Amygdala (tissue), 56 donors: ENCODE results near the gene HDGFL2.

ENCODE experiments used
- DNase-seq, 56 donors: peaks; one replicate each; lab custom pipeline; 2025; lab: John Stamatoyannopoulos, UW

The HDGFL2 gene

GRCh38 chr19:4472174-4472974 lies at the start of gene HDGFL2:
Gene HDGFL2 (plus strand): TSS chr19:4472297. CDS start chr19:4472351, 54 bp downstream.
- peak in 1 of 56 donors; percentile 95 for DNase-seq

GRCh38 chr19:4423416-4424126 lies 48.5 kb upstream of the HDGFL2 start:
- no peak for DNase-seq

DNA sequence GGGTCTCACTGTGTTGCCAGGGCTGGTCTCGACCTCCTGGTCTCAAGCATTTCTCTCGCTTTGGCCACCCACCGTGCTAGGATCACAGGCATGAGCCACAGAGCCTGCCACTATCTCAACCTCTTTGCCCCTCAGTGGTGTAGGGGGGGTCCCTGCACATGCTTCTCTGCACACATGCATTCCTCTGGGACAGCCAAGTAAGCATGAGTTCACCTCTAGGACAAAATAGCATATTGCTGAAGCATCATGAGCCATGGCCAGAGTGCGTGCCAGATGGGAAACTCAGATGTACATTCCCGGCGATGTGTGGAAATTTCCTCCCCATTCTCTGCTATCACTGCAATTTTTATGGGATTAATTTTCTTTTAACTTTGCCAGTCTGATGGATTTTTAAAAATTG lies 46.6 kb upstream of the HDGFL2 start:
- DNase-seq: no peak

DNA sequence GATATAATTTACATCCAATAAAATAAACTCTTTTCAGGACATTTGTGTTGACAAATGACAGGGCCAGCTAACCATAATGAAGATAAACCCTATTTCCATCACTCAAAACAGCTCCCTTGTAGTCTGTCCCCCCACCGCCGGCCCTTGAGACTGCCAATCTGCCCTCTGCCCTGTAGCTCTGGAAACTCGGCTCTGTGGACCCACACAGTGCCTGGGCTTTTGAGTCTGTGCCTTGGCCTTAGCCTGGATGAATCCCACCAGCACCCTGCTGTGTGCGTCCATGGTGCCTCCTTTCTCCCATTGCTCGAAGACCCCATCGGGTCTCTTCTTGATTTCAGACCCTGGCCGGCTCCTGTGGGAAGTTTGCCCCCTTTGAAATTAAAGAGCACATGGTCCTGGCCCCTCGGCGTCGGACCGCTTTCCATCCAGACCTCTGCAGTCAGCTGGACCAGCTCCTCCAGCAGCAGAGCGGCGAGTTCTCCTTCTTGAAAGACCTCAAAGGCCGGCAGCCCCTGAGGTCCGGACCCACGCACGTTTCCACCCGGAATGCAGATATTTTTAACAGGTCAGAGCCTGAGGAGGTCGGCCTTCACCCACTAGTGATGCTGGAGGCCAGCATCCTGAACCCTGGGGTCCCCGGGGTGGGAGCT lies 43.6 kb upstream of the HDGFL2 start:
- no peak for DNase-seq

DNA sequence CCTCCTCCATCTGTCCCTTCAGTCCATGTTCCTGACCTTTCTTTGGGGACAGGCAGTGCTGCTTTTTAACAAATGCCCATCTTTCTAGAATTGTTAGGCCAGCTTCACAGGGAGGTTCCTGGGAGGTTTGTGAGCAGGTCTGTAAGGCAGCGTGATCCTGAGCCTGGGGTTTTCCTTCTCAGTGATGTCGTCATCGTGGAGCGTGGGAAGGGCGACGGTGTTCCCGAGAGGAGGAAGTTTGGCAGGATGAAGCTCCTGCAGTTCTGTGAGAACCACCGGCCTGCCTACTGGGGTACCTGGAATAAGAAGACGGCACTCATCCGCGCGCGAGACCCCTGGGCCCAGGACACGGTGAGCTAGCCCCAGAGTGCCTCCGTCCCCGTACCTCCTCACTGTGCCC lies 42.8 kb upstream of the HDGFL2 start:
- DNase-seq: no peak

- no peak for DNase-seq
Observed at GRCh38 chr19:4429771-4430171, 42.3 kb upstream of the HDGFL2 start.

GRCh38 chr19:4430760-4431159 lies 41.3 kb upstream of the HDGFL2 start:
- peak in 23 of 56 donors; percentile 8 to 65 (median 21) for DNase-seq

DNA sequence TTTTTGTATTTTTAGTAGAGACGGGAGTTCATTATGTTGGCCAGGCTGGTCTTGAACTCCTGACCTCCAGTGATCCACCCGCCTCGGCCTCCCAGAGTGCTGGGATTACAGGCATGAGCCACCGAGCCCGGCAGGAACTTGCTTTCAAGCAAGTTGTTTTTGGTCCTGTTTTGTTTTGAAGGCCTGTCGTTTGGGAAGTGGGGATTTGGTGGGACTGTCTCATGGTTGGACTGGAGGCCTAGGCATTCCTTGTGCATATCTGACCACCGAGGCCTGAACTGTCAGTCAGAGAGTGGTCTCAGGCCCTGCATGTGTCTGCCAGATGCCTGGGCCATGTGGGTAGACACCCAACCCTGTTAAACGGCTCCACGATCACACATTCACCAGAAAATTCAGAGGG lies 40.8 kb upstream of the HDGFL2 start:
- DNase-seq: no peak

GRCh38 chr19:4431808-4432674 lies 40.1 kb upstream of the HDGFL2 start:
- DNase-seq: peak in 12 of 56 donors; percentile 9 to 52 (median 15)

DNA sequence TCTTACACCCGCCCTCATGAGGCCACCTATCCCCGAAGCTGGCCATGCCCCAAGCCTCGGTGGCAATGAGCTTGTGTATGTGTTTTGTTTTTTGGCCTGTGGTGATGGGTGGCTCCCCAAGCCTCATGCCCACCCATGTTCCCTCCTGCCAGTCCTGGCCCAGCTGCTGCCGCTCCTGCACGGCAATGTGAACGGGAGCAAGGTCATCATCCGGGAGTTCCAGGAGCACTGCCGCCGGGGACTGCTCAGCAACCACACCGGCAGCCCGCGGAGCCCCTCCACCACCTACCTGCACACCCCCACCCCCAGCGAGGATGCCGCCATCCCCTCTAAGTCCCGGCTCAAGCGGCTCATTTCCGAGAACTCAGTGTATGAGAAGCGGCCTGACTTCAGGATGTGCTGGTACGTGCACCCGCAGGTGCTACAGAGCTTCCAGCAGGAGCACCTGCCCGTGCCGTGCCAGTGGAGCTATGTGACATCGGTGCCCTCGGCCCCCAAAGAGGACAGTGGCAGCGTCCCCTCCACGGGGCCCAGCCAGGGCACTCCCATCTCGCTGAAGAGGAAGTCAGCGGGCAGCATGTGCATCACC lies 39.1 kb upstream of the HDGFL2 start:
- no peak for DNase-seq

GRCh38 chr19:4434391-4434790 lies 37.7 kb upstream of the HDGFL2 start:
- DNase-seq: peak in 1 of 56 donors; percentile 2

DNA sequence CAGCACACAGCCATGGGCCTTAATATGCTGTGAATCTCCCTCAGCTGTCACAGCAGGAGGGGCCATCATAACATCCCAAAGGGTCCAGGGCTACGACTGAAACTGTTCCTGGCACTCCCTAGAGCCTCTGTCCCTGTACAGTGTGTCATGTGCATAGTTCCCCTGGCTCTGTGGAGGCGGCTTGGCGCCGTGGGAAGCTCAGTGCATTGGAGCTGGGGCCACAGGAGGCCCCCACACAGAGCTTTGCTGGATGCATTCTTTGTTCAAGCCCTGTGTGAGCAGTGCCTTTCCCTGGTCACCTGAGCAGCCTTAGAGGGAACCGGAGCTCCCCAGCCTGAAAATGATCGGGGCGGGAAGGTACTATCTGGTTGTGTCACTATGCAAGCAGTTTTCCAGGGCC lies 35.9 kb upstream of the HDGFL2 start:
- DNase-seq: no peak

- no peak for DNase-seq
Observed at GRCh38 chr19:4437103-4437502, 35.0 kb upstream of the HDGFL2 start.

- peak in 12 of 56 donors; percentile 9 to 42 (median 19) for DNase-seq
Observed at GRCh38 chr19:4439243-4439642, 32.9 kb upstream of the HDGFL2 start.

DNA sequence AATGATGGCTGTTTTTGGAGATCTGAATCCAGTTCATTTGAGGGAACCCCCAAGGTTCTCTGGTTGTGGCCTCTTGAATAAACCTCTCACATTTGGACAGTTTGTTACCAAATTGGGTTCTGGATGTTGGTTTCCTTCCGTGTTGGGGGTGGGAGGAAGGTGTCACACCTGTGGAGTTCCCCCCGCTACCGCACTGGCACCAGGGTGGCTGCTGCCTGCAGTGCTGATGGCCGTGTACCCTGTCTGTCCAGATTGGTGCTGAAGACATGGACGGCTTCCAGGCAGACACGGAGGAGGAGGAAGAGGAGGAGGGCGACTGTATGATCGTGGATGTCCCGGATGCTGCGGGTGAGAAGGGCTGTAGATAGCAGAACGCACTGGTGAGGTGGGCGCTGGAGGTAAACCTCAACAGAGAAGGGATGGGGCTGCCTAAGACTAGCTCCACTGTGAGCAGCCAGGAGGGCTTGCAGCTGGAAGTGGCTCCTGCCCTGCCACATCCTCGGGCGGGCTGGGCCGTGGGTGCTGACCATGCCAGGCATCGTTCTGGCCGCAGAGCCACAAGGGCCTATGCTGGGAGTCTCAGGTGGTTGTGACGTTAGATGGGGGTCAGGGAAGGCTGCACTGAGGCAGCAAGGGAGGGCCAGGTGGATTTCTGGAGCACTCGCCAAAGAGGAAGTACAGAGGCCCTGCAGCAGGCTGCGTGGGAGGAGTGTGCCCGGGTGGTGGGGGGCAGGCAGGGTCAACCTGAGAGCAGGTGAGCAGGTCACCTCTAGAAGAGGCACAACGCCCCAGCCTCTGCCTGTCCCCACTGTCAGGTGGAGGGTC lies 29.9 kb upstream of the HDGFL2 start:
- no peak for DNase-seq

DNA sequence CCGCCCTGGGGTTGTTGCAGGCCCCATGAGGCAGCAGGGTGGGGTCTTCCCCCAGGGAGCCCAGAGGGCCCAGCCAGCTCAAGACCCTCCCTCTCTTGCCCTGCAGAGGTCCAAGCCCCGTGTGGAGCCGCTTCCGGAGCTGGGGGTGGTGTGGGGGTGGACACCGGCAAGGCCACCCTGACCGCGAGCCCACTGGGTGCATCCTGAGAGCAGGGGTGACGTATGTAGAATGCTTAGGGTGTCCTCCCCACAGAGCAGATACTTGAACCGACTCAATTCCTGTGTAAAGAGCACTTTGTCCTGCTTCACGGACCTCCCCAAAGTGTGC lies 29.3 kb upstream of the HDGFL2 start:
- no peak for DNase-seq

DNA sequence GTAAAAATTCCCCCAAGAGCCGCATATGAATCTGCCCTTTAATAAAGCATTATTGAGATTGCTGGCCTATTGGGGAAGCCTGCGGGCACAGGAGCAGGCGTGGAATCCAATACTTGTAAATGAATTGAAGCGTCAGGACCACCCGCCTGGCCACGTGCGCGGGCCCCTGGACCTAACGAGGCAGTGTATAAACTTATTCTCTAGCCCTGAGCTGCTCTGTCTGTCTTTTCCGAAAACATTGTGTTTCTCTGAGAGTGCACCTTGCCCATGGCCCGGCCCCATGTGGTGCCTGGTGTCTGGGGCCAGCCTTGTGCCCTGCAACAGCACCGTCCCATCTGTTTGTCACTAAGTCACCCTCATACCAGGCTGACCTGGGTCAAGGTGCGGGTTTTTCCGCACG lies 28.9 kb upstream of the HDGFL2 start:
- DNase-seq: no peak

DNA sequence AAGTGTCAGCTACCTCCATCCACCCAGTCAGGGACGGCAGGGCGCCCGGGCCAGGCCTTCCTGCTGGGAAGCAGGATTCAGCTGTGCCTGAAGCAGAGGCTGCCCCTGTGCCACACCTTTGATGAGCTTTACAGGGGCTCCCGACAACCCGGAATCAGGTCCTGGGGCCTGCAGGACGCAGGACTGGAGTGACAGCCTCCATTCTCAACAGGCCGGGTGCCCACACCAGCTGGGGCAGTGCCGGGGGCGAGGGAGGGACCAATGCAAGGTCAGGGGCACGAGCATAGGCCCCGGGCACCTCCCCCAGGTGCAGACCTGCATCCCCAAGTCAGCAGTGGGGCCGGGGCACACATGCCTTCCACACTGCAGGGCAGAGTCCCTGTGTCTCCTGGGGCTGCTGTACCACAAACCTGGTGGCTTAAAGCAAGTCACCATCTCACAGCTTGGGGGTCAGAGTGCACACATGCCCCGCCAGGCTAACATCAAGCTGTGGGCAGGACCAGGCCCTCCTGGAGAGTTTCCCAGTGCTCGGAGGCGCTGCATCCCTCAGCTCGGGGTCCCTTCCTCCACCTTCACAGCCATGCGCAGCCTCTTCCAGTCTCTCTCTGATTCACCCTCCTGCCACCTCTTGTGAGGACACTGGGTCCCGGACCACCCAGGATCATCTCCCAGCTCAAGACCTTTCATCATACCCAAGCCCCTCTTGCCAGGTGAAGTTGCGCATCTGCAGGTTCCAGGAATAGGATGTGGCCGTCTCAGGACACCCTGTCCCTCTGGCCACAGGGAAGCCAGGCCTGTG lies 27.9 kb upstream of the HDGFL2 start:
- no peak for DNase-seq
